GM19463 (cell line): ENCODE measurements around the gene LOXHD1.

Experiments used
- ATAC-seq: cut with Tn5 transposase; IDR thresholded peaks from one replicate; pipeline ENCODE4 v1.9.1; 2021; ENCODE audit warnings: mild to moderate bottlenecking, moderate library complexity; ENCODE audit not compliant: unreplicated experiment

The LOXHD1 gene

GRCh38 chr18:46627136-46627535, 29.9 kb downstream of the LOXHD1 start:
- no peak for ATAC-seq

- no peak for ATAC-seq
Observed at GRCh38 chr18:46625069-46625468, 32.0 kb downstream of the LOXHD1 start.

GRCh38 chr18:46624127-46624526, 32.9 kb downstream of the LOXHD1 start:
- ATAC-seq = no peak

GRCh38 chr18:46623541-46623940, 33.5 kb downstream of the LOXHD1 start:
- no peak for ATAC-seq

- no peak for ATAC-seq
Observed at GRCh38 chr18:46622999-46623398, 34.0 kb downstream of the LOXHD1 start.

GRCh38 chr18:46622451-46622850, 34.6 kb downstream of the LOXHD1 start:
- ATAC-seq = no peak

GRCh38 chr18:46621871-46622270, 35.1 kb downstream of the LOXHD1 start:
- no peak for ATAC-seq

GRCh38 chr18:46621111-46621766, 35.8 kb downstream of the LOXHD1 start:
- no peak for ATAC-seq

GRCh38 chr18:46619559-46619958, 37.5 kb downstream of the LOXHD1 start:
- ATAC-seq = no peak

GRCh38 chr18:46615720-46616119, 41.3 kb downstream of the LOXHD1 start:
- ATAC-seq = no peak

GRCh38 chr18:46609048-46609447, 48.0 kb downstream of the LOXHD1 start:
- ATAC-seq = no peak

- ATAC-seq = no peak
Observed at GRCh38 chr18:46607926-46608325, 49.1 kb downstream of the LOXHD1 start.

- ATAC-seq = no peak
Observed at GRCh38 chr18:46601141-46601805, 55.7 kb downstream of the LOXHD1 start.

GRCh38 chr18:46596119-46596518, 60.9 kb downstream of the LOXHD1 start:
- ATAC-seq = no peak

GRCh38 chr18:46591783-46592391, 65.1 kb downstream of the LOXHD1 start:
- ATAC-seq = no peak

GRCh38 chr18:46590103-46590502, 66.9 kb downstream of the LOXHD1 start:
- ATAC-seq = no peak

- ATAC-seq = no peak
Observed at GRCh38 chr18:46588971-46589660, 67.9 kb downstream of the LOXHD1 start.

- ATAC-seq = no peak
Observed at GRCh38 chr18:46587600-46587999, 69.4 kb downstream of the LOXHD1 start.

GRCh38 chr18:46583711-46584110, 73.3 kb downstream of the LOXHD1 start:
- no peak for ATAC-seq

GRCh38 chr18:46581648-46582047, 75.4 kb downstream of the LOXHD1 start:
- ATAC-seq = no peak

GRCh38 chr18:46578987-46579386, 78.0 kb downstream of the LOXHD1 start:
- no peak for ATAC-seq

- no peak for ATAC-seq
Observed at GRCh38 chr18:46577546-46577945, 79.5 kb downstream of the LOXHD1 start.
